H1 (cell line): ENCODE data around the gene CLEC2A. TPM values are rescaled to one million over a fixed set of nuclear protein-coding genes. Genes with fewer than 3 reads are reported as not detected.

Experiments
- CTCF ChIA-PET: fragments of 300-600 bp; sonication (Branson Sonifier 250); formaldehyde crosslinking; loops from one replicate; lab custom pipeline; 2021; ENCODE audit not compliant: partially characterized antibody; lab: Charles Lee
- POLR2A ChIA-PET: fragments of 300-600 bp; sonication (Branson Sonifier 250); formaldehyde crosslinking; loops from one replicate; lab custom pipeline; 2021; ENCODE audit warnings: inconsistent platforms; ENCODE audit not compliant: partially characterized antibody; lab: Charles Lee
- DNase-seq, 2 experiments: peaks; one replicate each; pipeline versions ENCODE4 v3.0.0 to v3.0.0-alpha.2; 2010 to 2022; ENCODE audit warnings: low spot score in 2 of 2, low read depth in 1 of 2, mixed read lengths in 1 of 2
- FAIRE-seq: peaks from 2 replicates; lab custom pipeline; 2011; peaks lifted over from hg19 to GRCh38; lab: Jason Lieb, UNC
- H2AFZ ChIP-seq: 2 replicates; pipeline ENCODE4 v1.8.1; 2012; ENCODE audit warnings: low read length, inconsistent platforms
- H2AK5ac ChIP-seq: 2 replicates; pipeline ENCODE4 v1.6.1; 2013; ENCODE audit warnings: low read depth, low read length
- H2BK120ac ChIP-seq: replicated peaks from 2 replicates; pipeline ENCODE3; 2013; ENCODE audit warnings: low read depth, low read length, inconsistent platforms
- H2BK12ac ChIP-seq: 2 replicates; pipeline ENCODE4 v1.6.1; 2013; ENCODE audit warnings: low read depth, low read length
- H2BK15ac ChIP-seq: 2 replicates; pipeline ENCODE4 v1.6.1; 2013; ENCODE audit warnings: low read length
- H2BK20ac ChIP-seq: 2 replicates; pipeline ENCODE4 v1.6.1; 2013; ENCODE audit warnings: low read length
- H2BK5ac ChIP-seq: 2 replicates; pipeline ENCODE4 v1.6.1; 2013; ENCODE audit warnings: low read depth, low read length
- H3K14ac ChIP-seq: 2 replicates; pipeline ENCODE4 v1.6.1; 2013; ENCODE audit warnings: inconsistent platforms; ENCODE audit not compliant: insufficient read length
- H3K18ac ChIP-seq: 2 replicates; pipeline ENCODE4 v1.6.1; 2013; ENCODE audit warnings: low read length; ENCODE audit errors: extremely low read depth
- H3K23ac ChIP-seq: 2 replicates; pipeline ENCODE4 v1.6.1; 2013; ENCODE audit warnings: inconsistent platforms; ENCODE audit not compliant: insufficient read length
- H3K23me2 ChIP-seq: 2 replicates; pipeline ENCODE4 v1.6.1; 2013; ENCODE audit warnings: low read depth, low read length
- H3K27ac ChIP-seq: 2 replicates; pipeline ENCODE4 v1.6.1; 2011; ENCODE audit warnings: low read depth, low read length, inconsistent platforms
- H3K27me3 ChIP-seq, 4 experiments: replicated peaks in 1 of 4; 1 replicate in 1 of 4; 2 replicates in 3 of 4; pipeline versions ENCODE4 v1.6.1 to v1.8.1; 2011 to 2013; ENCODE audit warnings: low read length in 3 of 4, mild to moderate bottlenecking in 3 of 4, inconsistent platforms in 2 of 4, mixed read lengths in 2 of 4, moderate library complexity in 1 of 4; ENCODE audit not compliant: control insufficient read depth in 3 of 4, insufficient read depth in 3 of 4; ENCODE audit errors: extremely low read depth in 1 of 4
- H3K36me3 ChIP-seq, 4 experiments: 2 replicates each; pipeline versions ENCODE4 v1.6.1 to v1.8.1; 2011 to 2013; ENCODE audit warnings: mild to moderate bottlenecking in 4 of 4, low read length in 3 of 4, moderate library complexity in 2 of 4, control low read depth in 1 of 4, inconsistent platforms in 1 of 4; ENCODE audit not compliant: insufficient read depth in 4 of 4, control insufficient read depth in 2 of 4
- H3K4ac ChIP-seq: replicated peaks from 2 replicates; pipeline ENCODE3; 2013; ENCODE audit warnings: low read length, low read depth, mixed read lengths, inconsistent platforms; ENCODE audit not compliant: insufficient read length
- H3K4me1 ChIP-seq, 4 experiments: replicated peaks in 1 of 4; 1 replicate in 1 of 4; 2 replicates in 3 of 4; pipeline versions ENCODE4 v1.6.1 to v1.8.1; 2011 to 2013; ENCODE audit warnings: low read length in 3 of 4, inconsistent platforms in 2 of 4, mixed read lengths in 1 of 4; ENCODE audit not compliant: insufficient read depth in 4 of 4, control insufficient read depth in 3 of 4
- H3K4me2 ChIP-seq, 2 experiments: 2 replicates each; pipeline versions ENCODE4 v1.6.1 to v1.8.1; 2011 to 2013; ENCODE audit warnings: low read depth in 2 of 2, low read length in 2 of 2, control low read depth in 1 of 2, inconsistent platforms in 1 of 2, mild to moderate bottlenecking in 1 of 2; ENCODE audit not compliant: insufficient read depth in 1 of 2
- H3K4me3 ChIP-seq, 4 experiments: fragments of 200-600, 300-600 bp in 1 of 4; sonication (generic), shearing (Covaris generic), sonication (Bioruptor Twin) in 1 of 4; 2 replicates each; pipeline versions ENCODE4 v1.5.1 to v1.8.1; 2011 to 2016; ENCODE audit warnings: low read length in 4 of 4, low read depth in 3 of 4, control low read depth in 2 of 4, inconsistent platforms in 2 of 4, mild to moderate bottlenecking in 2 of 4, mixed read lengths in 1 of 4, moderate library complexity in 1 of 4; ENCODE audit not compliant: insufficient read depth in 2 of 4; ENCODE audit errors: extremely low read depth in 1 of 4
- H3K56ac ChIP-seq: replicated peaks from 2 replicates; pipeline ENCODE3; 2013; ENCODE audit warnings: low read depth, mild to moderate bottlenecking, mixed read lengths, low read length, inconsistent platforms; ENCODE audit not compliant: insufficient read length
- H3K79me1 ChIP-seq: 2 replicates; pipeline ENCODE4 v1.6.1; 2013; ENCODE audit warnings: low read depth, low read length, control low read depth
- H3K79me2 ChIP-seq, 2 experiments: 2 replicates each; pipeline versions ENCODE4 v1.6.1 to v1.8.1; 2012 to 2013; ENCODE audit warnings: low read length in 2 of 2, mild to moderate bottlenecking in 2 of 2, inconsistent platforms in 1 of 2; ENCODE audit not compliant: insufficient read depth in 2 of 2, control insufficient read depth in 1 of 2
- H3K9ac ChIP-seq, 4 experiments: replicated peaks in 1 of 4; 1 replicate in 1 of 4; 2 replicates in 3 of 4; pipeline versions ENCODE4 v1.6.1 to v1.8.1; 2011 to 2013; ENCODE audit warnings: low read depth in 3 of 4, low read length in 3 of 4, control low read depth in 2 of 4, mild to moderate bottlenecking in 2 of 4, moderate library complexity in 2 of 4, inconsistent platforms in 1 of 4; ENCODE audit errors: extremely low read depth in 1 of 4
- H3K9me3 ChIP-seq, 2 experiments: 2 replicates each; pipeline versions ENCODE4 v1.6.1 to v1.8.1; 2012 to 2013; ENCODE audit warnings: mild to moderate bottlenecking in 2 of 2, moderate library complexity in 2 of 2, control low read depth in 1 of 2, inconsistent platforms in 1 of 2, low read depth in 1 of 2, low read length in 1 of 2, mixed read lengths in 1 of 2; ENCODE audit not compliant: insufficient read depth in 2 of 2
- H4K20me1 ChIP-seq, 2 experiments: replicated peaks in 1 of 2; 2 replicates each; pipeline versions ENCODE3 to v1.8.1; 2011 to 2013; ENCODE audit warnings: inconsistent platforms in 2 of 2, low read length in 2 of 2, mild to moderate bottlenecking in 1 of 2; ENCODE audit not compliant: insufficient read depth in 2 of 2, control insufficient read depth in 1 of 2
- H4K5ac ChIP-seq: 2 replicates; pipeline ENCODE4 v1.6.1; 2013; ENCODE audit warnings: low read length, low read depth, mixed read lengths, inconsistent platforms; ENCODE audit not compliant: insufficient read length
- H4K8ac ChIP-seq: 2 replicates; pipeline ENCODE4 v1.8.0; 2013; ENCODE audit warnings: mild to moderate bottlenecking, moderate library complexity, low read length, inconsistent platforms; ENCODE audit not compliant: insufficient read depth; ENCODE audit errors: extremely low read depth
- H4K91ac ChIP-seq: replicated peaks from 2 replicates; pipeline ENCODE3; 2013; ENCODE audit warnings: low read length, mixed read lengths, inconsistent platforms; ENCODE audit not compliant: insufficient read length
- CHD2 ChIP-seq: IDR thresholded peaks from 2 replicates; pipeline ENCODE4 v1.6.1; 2012; ENCODE audit warnings: low read length, improper control_type of control experiment
- HDAC6 ChIP-seq: IDR thresholded peaks from one replicate; pipeline ENCODE4 v1.7.1; 2012; ENCODE audit warnings: low read depth, mild to moderate bottlenecking, inconsistent platforms, low read length, moderate library complexity
- WGBS, 2 experiments: shearing (Covaris generic) in 1 of 2; methylation state at CpG; one replicate each; pipeline versions ENCODE4 v1.1.6 to v1.1.7; 2013 to 2015; ENCODE audit warnings: low lambda C conversion rate in 2 of 2, mixed read lengths in 2 of 2, inconsistent platforms in 1 of 2, low coverage in 1 of 2, missing lambda C conversion rate in 1 of 2; ENCODE audit not compliant: insufficient replicate concordance in 2 of 2, insufficient coverage in 1 of 2, insufficient read length in 1 of 2; ENCODE audit errors: extremely low coverage in 1 of 2, missing lambda C conversion rate in 1 of 2; 5-methylcytosine and 5-hydroxymethylcytosine counted together
- polyA plus RNA-seq, 7 experiments: library from polyadenylated mRNA; depleted of rRNA in 3 of 7; stranded (reverse) in 5 of 7; unstranded in 2 of 7; fragments of >200 nt in 5 of 7; fragments of 200-250 nt in 2 of 7; gene quantifications; 1 replicate in 5 of 7; 2 replicates in 1 of 7; 4 replicates in 1 of 7; pipeline versions ENCODE4 v1.2.1 to v1.2.3, GENCODE V29; 2011 to 2013; ENCODE audit warnings: missing spikeins in 2 of 7, mixed read lengths in 2 of 7
- total RNA-seq: library from RNA; stranded (reverse); fragmentation: NEBNext Ultra II Directional; extraction: Animal tissue kit (Norgen Biotek cat#: 25700); gene quantifications from 2 replicates; pipeline ENCODE4 v1.2.1, GENCODE V29; 2021

The CLEC2A gene
- total and polyA plus RNA-seq, 2 of the 8 experiments (the other 6 are each of a cell fraction or from before 2014, with no cell fraction given): 0.63 to 3.7 TPM

- no peaks in the 10 kb centered on the region for H3K23me2 ChIP-seq
- no peak for FAIRE-seq
- TF ChIP-seq CHD2 (no peak), HDAC6 (no peak)
These were observed 51.6 kb downstream of the CLEC2A start for GRCh38 chr12:9880532-9881078.

More at GRCh38 chr12:9880532-9881078, 51.6 kb downstream of the CLEC2A start:
- Histone ChIP-seq H2BK120ac (no peak overlapping the region), H3K9me3 (no peaks in the 10 kb centered on the region), H3K79me2 (no peaks in the 10 kb centered on the region), H3K9ac (no peak overlapping the region), H3K56ac (no peak overlapping the region), H3K18ac (no peak overlapping the region), H3K27ac (no peak overlapping the region), H3K36me3 (no peaks in the 10 kb centered on the region), H4K5ac (no peak overlapping the region), H3K4me2 (no peak overlapping the region), H3K79me1 (no peaks in the 10 kb centered on the region), H2BK15ac (no peak overlapping the region), H2AK5ac (0 out of 2 replicates have a peak overlapping the region, but pooled peaks have one; percentile 10), H2BK5ac (no peak overlapping the region), H2BK20ac (no peak overlapping the region), H3K23ac (no peak overlapping the region), H3K4ac (no peak overlapping the region), H3K4me3 (no peak overlapping the region), H4K91ac (no peak overlapping the region), H4K20me1 (no peaks in the 10 kb centered on the region), H2AFZ (no peak overlapping the region), H4K8ac (no peak overlapping the region), H3K4me1 (peaks cover 0 to 6% (median under 1%) of the 10 kb centered on the region in 4 experiments; a peak in 2 of 7 replicates), H3K27me3 (no peaks in the 10 kb centered on the region), H3K14ac (no peak overlapping the region), H2BK12ac (no peak overlapping the region)
- CTCF ChIA-PET: interaction anchor here (0.7 to 1.4 kb wide), 3 partner anchors 8 to 131 kb away, joined by 3 to 4 read pairs (median 3); no protein-coding TSS in a partner anchor
- no peak for DNase-seq
- WGBS, 2 experiments: 76 to 100% methylated on average over 1 to 4 of the region's 4 CpGs
- POLR2A ChIA-PET: interaction anchor here (0.7 to 1.2 kb wide), 3 partner anchors 20 to 82 kb away, joined by 3 to 4 read pairs (median 3); no protein-coding TSS in a partner anchor
